ENCODE measurements around the gene PFN1.

The PFN1 gene

DNA sequence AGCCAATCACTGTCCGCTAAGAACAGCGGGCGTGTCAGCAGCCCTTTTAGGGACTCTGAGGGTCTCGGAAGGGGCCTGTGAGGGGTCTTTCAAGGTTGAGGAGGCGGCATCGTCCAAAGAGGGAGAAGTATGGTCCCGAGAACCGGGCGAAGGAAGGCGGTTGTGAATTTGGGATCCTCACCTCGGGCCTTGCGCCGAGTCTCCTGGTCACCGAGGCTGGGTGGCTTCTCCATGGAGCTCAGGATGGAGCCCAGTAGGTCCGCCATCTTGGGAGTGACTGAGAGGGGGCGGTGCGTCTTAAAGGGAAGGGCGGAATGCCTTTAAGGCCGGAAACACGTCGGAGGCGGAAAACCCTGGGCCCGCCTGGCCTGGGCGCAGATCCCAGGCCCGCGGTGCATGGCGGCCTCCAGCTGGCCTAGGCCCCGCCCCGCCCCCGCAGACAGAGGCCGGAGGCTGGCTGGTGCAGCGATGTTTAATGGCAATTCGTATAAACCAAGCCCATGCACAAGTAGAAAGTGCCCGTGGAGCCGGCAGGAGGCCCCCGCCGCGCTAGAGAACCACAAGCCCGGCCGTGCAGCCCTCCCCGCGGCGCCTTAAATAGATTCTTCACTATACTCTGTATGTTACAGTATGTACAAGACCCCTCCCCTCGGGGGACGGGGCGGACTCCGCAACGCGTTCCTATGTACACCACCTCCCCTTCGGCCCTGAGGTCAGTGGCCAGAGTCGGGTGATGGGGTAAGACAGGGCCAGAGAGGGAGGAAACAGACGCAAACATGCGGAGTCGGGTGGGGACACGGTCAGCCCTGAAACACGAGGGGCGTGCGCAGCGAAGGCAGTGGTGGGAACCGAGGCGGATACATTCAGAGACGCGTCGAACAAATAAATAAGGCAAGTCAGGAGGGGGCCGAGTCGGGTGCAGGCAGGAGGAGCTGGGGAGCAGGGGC lies 19.5 kb upstream of the PFN1 start, which contains the start of gene SPAG7:
TSS of gene SPAG7 (minus strand) at position 279 of the 947 bp plus-strand sequence. CDS start at position 266, 13 bp downstream.
- peak; percentile 87 for DNase-seq (ENCODE audit: low read depth in 1 of 2, low spot score in 1 of 2)

DNA sequence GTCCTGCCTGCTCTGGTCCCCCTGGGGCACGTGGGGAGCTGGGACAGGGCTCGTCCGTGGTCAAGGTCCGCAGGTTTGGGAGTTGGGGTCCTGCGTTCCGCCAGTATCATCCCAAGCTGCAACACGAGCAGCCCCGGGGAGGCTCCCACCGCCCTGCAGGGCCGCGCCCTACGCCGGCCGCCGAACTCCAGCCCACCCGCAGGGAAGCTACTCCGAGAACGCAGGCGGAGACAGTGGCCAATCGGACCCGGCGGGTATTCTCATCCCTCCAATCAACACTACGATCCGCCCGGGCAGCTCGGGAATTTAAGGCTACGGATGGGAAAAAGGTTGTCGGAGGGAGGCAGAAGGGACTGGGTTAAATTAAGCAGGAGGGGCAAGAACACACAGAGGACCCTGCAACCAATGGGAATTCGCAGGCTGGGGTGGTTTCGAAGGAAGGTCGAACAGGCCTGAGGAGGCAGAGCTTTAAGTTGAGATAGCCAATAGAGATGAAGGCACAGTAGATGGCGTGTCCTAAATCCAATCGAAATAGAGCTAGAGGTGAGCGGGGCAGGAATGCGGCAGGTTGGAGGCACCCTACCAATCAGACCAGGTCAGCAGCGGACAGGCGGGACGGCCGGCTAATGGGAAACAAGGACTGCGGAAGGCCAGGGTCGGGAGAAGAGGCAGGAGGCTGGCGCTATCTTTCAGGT lies 18.7 kb upstream of the PFN1 start:
- DNase-seq (ENCODE audit: low read depth in 1 of 2, low spot score in 1 of 2), result peak; percentile 86 to 87

DNA sequence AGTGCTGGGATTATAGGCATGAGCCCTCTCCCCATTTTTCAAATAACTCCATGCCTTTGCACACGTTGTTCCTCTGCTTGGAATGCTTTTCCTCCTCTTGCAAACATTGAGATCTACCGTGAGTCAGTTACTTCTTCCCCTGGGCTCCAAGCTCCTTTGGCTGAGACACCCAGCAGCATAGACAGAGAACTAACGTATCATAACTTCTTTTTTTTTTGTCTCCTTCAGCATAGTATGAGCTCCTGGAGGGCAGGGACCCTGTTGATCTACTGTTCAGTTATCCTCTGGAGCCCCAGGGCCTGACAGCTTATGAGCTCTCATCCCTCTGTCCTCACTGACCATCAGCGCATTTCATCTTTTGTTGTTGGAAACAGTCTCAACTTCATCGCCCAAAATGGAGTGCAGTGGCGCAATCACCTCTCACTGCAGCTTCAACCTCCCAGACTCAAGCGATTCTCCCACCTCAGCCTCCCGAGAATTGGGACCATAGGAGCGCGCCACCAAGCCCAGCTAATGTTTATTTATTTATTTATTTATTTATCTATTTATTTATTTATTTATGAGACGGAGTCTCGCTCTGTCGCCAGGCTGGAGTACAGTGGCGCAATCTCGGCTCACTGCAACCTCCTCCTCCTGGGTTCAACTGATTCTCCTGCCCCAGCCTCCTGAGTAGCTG lies 17.1 kb upstream of the PFN1 start:
- no peak for DNase-seq (ENCODE audit: low read depth in 1 of 2, low spot score in 1 of 2)

DNA sequence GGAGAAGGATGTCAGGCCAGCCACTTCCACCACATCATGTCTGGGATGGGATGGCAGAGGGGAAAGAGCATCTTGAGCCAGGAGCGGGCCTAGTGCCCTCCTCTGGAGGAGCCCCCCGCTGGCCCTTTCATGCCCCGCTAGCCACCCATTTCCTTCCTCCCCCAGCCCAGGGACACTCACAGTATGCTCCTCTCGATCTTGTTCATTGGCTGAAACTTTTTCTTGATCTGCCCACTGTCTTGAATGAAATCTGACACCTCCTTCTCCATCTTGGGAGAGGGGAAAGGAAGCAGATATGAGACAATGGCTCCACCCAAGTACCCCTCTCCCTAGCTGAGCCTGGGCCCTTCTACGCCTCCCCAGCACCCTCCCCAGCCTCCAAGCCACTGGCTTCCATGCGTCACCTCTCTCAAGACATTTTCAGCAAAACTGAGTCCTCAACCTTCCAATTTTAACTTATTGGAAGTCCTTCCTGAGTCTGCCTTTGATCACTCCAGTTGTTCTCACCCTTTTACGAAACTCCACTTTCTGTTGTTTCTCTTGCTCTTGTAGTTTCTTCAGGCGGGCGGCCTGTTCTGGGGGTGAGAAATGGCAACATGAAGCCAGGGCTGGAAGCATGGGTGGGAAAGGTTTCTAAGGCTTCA lies 12.1 kb upstream of the PFN1 start:
- no peak for DNase-seq (ENCODE audit: low read depth in 1 of 2, low spot score in 1 of 2)

DNA sequence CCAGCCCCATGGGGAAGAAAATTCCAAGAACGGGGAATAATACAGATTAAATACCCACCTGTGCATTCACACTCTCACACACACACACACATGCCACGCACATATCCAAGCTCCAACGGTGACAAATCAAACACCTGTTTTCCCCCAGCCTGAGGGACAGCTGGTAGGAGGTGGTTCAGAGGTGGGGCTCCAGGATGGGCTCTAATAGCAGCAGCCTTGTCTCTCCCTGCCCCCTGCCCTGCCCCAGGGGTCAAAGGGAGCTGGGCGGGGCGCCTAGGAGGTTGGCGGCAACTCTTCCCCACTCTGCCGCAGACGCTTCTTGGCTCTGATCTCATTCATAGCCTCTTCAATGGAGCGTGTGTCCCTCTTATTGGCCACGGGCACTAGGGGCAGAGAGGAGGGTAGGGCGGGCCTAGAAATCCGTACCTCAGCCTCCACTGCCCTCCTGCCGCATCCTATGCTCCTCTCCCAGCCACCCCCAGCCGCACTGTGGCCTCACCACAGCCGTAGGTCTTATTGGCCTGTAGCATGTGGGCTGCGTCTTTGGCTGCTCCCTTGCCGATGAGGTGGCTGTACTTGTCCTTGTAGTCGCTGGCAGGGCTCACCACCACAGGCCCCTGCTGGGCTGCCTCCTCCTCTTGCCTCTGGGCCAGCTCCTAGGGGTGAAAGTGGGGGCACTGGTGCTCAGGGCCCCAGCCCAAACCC lies 11.1 kb upstream of the PFN1 start:
- no peak for DNase-seq (ENCODE audit: low read depth in 1 of 2, low spot score in 1 of 2)

DNA sequence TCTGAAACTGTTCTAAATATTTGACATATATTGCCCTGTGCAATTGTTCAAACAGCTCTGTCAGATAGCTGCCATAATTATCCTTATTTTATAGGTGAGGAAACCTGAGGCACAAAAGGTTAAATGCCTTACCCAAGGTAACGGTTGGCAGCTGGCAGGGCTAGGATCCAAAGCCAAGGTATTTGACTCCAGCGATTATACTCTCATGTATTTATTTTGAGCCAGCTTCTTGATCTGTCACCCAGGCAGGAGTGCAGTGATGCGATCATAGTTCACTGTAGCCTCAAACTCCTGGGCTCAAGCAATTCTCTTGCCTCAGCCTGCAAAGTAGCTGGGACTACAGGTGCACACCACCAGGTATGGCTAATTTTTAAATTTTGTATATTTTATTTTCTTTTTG lies 9.8 kb upstream of the PFN1 start:
- DNase-seq (ENCODE audit: low read depth in 1 of 2, low spot score in 1 of 2), result no peak

DNA sequence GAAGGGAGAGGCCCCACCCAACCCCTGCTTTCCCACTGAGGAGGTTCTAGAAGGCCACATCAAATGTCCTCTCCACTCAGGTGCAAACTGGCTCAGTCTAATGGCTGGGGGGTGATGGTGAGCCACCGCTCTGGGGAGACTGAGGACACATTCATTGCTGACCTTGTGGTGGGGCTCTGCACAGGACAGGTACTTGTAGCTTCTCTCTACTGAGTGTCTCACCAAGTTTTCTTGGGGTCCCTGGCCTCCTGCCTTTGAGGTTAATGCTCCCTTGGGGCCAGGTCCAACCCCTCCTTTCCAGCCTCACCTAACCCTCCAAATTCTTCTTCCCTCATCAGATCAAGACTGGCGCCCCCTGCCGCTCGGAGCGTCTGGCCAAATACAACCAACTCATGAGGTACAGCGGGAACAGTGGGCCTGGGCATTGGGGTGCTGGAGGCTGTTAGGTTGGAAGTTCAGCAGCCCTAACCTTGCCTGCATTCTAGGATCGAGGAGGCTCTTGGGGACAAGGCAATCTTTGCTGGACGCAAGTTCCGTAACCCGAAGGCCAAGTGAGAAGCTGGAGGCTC lies 8.2 kb upstream of the PFN1 start:
- DNase-seq (ENCODE audit: low read depth in 1 of 2, low spot score in 1 of 2), result no peak

DNA sequence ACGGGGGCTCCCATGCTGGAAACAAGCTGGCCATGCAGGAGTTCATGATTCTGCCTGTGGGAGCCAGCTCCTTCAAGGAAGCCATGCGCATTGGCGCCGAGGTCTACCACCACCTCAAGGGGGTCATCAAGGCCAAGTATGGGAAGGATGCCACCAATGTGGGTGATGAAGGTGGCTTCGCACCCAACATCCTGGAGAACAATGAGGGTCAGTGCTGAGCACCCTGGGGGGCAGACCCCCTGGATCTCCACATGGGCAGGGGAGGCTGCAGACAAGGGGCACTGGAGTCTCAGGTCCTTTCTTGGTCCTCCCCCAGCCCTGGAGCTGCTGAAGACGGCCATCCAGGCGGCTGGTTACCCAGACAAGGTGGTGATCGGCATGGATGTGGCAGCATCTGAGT lies 6.8 kb upstream of the PFN1 start:
- DNase-seq (ENCODE audit: low read depth in 1 of 2, low spot score in 1 of 2), result no peak

DNA sequence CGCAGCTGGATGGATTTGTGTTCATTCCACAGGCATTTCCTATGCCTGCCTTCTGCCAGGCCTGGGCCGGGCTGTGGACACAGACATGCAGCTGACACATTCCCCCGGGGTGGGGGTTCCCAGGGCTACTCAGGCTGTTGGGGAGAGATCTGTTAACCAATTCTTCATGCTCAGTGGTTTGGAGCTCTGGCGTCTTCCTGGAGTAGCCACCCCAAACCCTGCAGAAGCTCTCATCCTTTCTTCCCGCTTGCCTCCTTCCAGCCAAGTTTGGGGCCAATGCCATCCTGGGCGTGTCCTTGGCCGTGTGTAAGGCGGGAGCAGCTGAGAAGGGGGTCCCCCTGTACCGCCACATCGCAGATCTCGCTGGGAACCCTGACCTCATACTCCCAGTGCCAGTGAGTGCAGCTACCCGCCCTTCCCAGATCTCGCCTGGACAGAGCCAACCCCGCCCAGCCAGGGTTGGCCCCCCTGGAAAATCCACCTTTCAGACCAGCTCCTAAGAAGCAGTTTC lies 5.2 kb upstream of the PFN1 start:
- DNase-seq (ENCODE audit: low read depth in 1 of 2, low spot score in 1 of 2), result no peak

DNA sequence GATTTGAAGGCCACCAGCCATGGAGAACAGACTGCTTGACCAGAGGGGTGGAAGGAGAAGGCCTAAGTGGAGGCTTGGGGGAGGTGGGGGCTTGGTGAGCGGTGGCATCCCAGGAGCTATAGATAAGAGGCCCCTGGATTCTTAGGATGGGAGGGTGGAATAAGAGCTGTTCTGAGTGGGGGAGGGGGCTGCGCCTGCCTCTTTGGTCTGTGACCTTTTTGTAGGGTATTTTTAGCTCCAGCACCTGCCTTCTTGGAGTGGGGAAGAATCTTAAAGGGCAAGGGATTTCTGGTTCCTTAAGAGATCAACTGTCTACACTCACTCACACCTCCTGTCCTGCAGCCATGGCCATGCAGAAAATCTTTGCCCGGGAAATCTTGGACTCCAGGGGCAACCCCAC lies 3.2 kb upstream of the PFN1 start:
- DNase-seq (ENCODE audit: low read depth in 1 of 2, low spot score in 1 of 2), result no peak

DNA sequence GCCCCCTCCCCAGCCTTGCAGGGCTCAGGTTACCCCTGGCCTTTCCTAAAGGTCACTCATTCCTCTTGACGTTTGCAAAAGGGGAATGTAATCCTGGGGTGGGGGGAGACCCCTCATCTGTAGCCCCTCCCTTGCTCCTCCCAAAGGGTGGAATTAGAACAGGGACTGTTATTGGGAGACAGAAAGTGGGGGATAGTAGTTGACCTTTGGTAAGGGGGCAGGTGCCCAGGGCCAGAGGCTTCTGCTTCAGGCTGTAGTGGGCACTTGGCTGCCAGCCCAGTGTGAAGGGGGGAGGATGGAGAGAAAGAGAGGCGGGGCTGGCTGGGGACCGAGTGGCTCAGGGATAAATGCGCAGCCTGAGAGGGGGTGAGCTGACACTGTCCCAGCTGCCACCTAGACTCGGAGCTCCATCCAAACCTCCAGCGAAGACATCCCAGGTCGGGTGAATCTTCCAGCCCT lies 2.4 kb upstream of the PFN1 start, which contains the start of gene ENO3:
TSS of gene ENO3 (plus strand) at position 374 of the 459 bp plus-strand sequence. CDS start 711 bp downstream, outside the sequence.
- no peak for DNase-seq (ENCODE audit: low read depth in 1 of 2, low spot score in 1 of 2)

DNA sequence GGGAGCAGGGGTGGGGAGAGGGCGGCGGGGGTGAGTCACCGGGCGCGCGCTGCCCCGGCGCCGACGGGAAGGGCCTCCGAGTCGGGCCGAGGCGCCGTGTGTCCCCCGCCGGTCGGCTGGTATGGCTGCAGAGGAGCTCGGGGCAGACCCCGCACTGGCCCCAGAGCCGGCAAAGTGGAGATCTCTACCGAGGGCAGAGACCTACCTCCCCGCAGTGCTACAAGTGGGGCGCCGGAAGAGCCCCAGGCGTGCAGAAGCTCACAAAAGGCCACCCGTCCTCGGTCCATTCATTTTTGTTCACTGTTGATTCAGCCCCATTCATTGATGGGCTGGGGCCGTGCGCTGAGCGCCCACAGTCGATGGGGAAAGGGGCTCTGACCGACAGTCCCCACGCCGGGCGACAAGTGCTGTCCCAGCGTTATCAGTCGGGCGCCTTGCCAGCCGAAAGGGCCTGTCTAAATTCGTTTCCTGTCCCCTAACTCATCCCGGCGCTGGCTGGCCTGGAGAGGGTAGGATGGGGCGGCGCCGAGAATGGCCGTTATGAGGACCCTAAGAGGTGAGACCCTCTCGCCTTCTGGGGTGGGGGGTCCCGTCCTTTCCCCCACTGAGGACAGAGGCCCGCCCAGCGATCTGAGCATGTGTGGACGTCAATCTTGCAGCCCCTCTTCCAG lies 1.9 kb upstream of the PFN1 start:
- DNase-seq (ENCODE audit: low read depth in 1 of 2, low spot score in 1 of 2), result no peak

DNA sequence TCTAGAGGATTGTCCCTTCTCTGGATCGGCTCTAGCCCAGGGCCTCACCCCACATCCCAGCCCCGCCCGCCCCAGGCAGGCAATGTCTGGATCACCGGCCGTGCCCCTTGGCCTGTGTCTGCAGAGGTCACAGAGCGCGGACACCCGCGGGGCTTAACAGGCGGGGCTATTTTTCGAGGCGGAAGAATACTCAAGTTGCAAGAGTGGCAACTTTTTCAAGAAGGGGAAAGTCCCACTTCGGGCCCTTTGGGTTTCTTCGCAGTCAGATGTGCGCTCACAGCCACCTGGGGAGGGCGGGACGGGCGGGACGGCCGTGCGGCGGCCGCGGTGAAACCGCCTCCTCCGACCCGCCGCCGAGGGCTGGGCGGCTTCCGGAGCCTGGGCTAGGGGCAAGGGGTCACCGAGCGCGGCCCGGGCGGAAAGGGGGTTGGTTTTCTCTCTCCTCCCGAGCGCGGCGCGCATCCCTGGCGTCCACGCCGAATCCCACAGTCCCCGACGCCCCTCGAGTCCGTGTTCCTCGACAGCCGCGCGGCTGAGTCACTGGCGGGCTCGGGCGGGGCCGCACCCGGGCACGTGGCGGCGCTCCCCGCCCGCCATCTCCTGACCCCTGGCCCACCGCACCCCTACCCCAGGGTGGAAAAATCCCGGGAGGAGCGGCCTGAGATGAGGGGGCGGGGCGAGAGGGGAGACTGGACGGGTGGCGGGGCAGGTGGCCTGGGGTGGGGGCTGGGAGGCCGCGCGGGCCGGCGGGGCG lies 1.2 kb upstream of the PFN1 start:
- DNase-seq (ENCODE audit: low read depth in 1 of 2, low spot score in 1 of 2), result peak; percentile 31 to 63

DNA sequence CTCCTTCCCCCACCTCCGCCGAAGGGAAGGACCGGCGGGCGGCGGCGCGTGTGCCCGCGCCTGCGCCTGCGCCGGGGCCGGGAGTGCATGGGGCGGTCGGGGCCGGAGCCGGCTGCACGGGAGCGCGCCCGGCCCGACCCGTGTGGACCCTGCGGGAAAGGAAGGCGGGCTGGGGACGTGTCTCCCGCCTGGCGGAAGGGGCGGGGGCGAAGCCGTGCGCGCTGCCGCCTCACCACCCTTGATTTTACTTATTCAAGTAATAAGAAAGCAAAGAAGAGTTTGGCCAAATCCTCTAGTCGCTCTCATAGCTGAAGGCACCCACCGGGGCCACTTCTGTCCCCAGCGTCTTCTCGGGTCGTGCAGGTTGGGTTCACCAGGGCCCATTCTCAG lies 596 bp upstream of the PFN1 start:
- DNase-seq (ENCODE audit: low read depth in 1 of 2, low spot score in 1 of 2), result peak; percentile 31 to 62

DNA sequence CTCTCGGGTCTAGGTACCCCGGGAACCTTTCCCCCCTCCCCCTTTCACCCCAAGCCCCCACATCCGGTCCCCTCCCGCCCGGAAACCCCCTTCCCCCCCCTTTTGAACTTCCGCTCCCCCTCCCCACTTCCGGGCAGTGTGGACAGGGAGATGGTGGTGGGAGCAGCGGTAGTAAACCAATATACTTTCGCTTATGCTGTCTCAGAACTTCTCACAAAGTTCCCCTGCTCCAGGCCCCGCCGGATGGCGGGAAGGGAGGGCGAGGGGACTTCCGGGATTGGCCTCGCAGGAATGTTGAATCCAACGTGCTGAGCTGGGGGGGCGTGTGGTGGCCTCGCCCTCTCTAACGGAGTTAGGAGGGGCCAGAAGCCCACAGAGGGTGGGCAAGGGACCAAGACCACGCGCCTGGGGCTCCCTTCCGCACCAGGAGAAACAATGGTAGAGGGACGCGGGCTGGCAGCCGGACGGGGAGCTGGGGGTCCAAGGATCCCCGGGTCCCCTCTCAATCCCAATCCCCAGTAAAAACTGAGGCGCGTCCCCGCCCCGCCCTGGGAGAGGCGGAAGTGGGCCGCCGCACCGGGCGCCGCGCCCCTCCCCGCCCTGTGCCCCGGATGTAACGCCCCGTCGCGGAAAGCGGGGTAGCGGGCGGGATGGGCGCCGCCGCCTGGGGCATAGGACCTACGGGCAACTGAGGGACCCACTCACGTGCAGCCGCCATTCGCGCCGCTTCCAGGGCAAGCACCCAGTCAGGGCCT lies 742 bp downstream of the PFN1 start:
- DNase-seq (ENCODE audit: low read depth in 1 of 2, low spot score in 1 of 2), result peak; percentile 41 to 54

DNA sequence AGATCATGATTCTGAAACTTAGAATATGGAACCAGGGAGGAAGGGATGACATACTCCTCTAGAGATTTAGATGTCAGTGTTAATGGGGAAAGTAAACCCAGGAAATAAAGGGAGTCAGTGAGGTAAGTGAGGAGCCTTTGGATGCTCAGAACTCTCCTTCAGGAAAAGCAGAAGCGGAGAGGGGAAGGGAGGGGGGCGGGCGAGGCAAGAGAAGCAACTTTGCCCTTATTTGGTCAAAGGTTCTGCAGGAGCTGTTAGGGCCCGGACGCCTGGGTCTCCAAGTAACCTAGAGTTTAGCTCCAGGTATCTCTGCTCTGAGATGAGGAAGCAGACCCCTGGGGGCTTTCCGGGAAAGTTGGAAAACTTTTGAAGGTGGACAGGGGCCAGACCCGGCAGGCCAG lies 1.3 kb downstream of the PFN1 start:
- DNase-seq (ENCODE audit: low read depth in 1 of 2, low spot score in 1 of 2), result no peak

DNA sequence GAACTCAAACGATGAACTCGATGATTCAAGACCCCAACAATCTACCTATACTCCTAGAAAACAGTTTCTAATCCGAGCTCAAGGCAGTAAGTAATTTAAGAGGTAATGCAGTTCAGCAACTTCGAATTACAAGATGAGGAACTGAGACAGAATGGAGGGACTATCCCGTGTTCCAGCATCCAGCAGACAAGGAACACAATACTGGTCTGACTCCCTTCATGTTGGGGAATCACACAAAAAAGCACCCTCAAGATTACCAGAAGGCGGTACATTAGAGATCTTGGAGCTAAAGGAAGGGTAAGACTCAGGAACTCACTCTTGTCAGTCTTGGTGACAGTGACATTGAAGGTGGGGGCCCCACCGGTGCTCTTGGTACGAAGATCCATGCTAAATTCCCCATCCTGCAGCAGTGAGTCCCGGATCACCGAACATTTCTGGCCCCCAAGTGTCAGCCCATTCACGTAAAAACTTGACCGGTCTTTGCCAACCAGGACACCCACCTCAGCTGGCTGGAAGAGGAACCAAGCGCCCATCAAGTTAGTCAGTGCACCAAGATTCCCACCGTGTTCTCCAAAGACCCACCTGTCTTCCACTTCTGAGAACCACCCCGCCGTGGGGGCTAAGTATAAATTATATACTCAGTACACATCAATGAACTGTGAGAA lies 1.9 kb downstream of the PFN1 start:
- no peak for DNase-seq (ENCODE audit: low read depth in 1 of 2, low spot score in 1 of 2)

All from activated T-helper 1 cell treated with anti-CD3 and anti-CD28 coated beads, Interleukin-2, amount 50 U/mL, for 16 hours (primary cell).